DOHH2 (cell line): Measurements from ENCODE around the gene EDEM1.

ENCODE experiments used
- H3F3A ChIP-seq: fragments of 200-600 bp; sonication (generic), shearing (Covaris generic); 2 replicates; pipeline ENCODE4 v1.6.0; 2016; ENCODE audit warnings: antibody characterized with exemption, mild to moderate bottlenecking; ENCODE audit not compliant: control insufficient read depth, insufficient read depth
- H3K27ac ChIP-seq: fragments of 200-600 bp; sonication (generic); 2 replicates; pipeline ENCODE4 v1.5.1; 2014; ENCODE audit warnings: low read depth, mild to moderate bottlenecking, low read length, moderate library complexity
- H3K27me3 ChIP-seq: fragments of 200-600 bp; sonication (generic); 2 replicates; pipeline ENCODE4 v1.6.1; 2014; ENCODE audit warnings: mild to moderate bottlenecking, low read length, mixed read lengths; ENCODE audit not compliant: control insufficient read depth
- H3K36me3 ChIP-seq: fragments of 200-600 bp; sonication (generic); 2 replicates; pipeline ENCODE4 v1.6.1; 2014; ENCODE audit warnings: mild to moderate bottlenecking, low read length, moderate library complexity, mixed read lengths; ENCODE audit not compliant: control insufficient read depth
- H3K4me1 ChIP-seq: fragments of 200-600 bp; sonication (generic); 2 replicates; pipeline ENCODE4 v1.6.1; 2014; ENCODE audit warnings: mild to moderate bottlenecking, low read length, mixed read lengths; ENCODE audit not compliant: control insufficient read depth
- H3K4me2 ChIP-seq: fragments of 200-600 bp; sonication (generic); 2 replicates; pipeline ENCODE4 v1.6.0; 2014; ENCODE audit warnings: mild to moderate bottlenecking, low read length, moderate library complexity
- H3K4me3 ChIP-seq: fragments of 200-600 bp; sonication (generic); 2 replicates; pipeline ENCODE4 v1.5.1; 2014; ENCODE audit warnings: mild to moderate bottlenecking, low read length, mixed read lengths
- H3K79me2 ChIP-seq: fragments of 200-600 bp; sonication (generic); 2 replicates; pipeline ENCODE4 v1.6.1; 2014; ENCODE audit warnings: mild to moderate bottlenecking, low read length, mixed read lengths; ENCODE audit not compliant: control insufficient read depth
- H3K9me2 ChIP-seq: fragments of 200-600 bp; sonication (generic); replicated peaks from 2 replicates; pipeline ENCODE4 v1.6.1; 2014; ENCODE audit warnings: mild to moderate bottlenecking, low read length, mixed read lengths; ENCODE audit not compliant: control insufficient read depth
- H3K9me3 ChIP-seq: fragments of 200-600 bp; sonication (generic); 2 replicates; pipeline ENCODE4 v1.6.1; 2014; ENCODE audit warnings: antibody characterized with exemption, low read length, mixed read lengths; ENCODE audit not compliant: control insufficient read depth, insufficient read depth
- H4K20me1 ChIP-seq: fragments of 200-600 bp; sonication (generic); 2 replicates; pipeline ENCODE4 v1.6.0; 2014; ENCODE audit warnings: low read depth, mild to moderate bottlenecking, antibody characterized with exemption, low read length, moderate library complexity; ENCODE audit not compliant: control insufficient read depth, insufficient read depth
- CTCF ChIP-seq: fragments of 200-600 bp; sonication (generic); IDR thresholded peaks from one replicate; pipeline ENCODE4 v1.5.1; 2014; ENCODE audit warnings: antibody characterized with exemption, mild to moderate bottlenecking, low read depth, low read length; ENCODE audit not compliant: poor library complexity, severe bottlenecking
- EZH2phosphoT487 ChIP-seq: fragments of 200-600 bp; sonication (generic); IDR thresholded peaks from 2 replicates; pipeline ENCODE4 v1.6.1; 2017; ENCODE audit warnings: borderline replicate concordance, mild to moderate bottlenecking, antibody characterized with exemption, low read length, moderate library complexity, mixed read lengths

EDEM1 gene

GRCh38 chr3:5165698-5166097, 21.8 kb upstream of the EDEM1 start:
- Histone ChIP-seq H3K9me2 (no peaks in the 10 kb centered on the region), H3K27ac (no peak overlapping the region), H3K9me3 (no peaks in the 10 kb centered on the region), H3K4me2 (no peak overlapping the region), H3K27me3 (no peaks in the 10 kb centered on the region), H3K4me1 (peaks cover 70% of the 10 kb centered on the region), H3K36me3 (peaks cover 21% of the 10 kb centered on the region), H3K4me3 (no peak overlapping the region), H4K20me1 (0 out of 2 replicates have a peak, but pooled peaks cover 4% of the 10 kb centered on the region), H3F3A (peaks cover 9% of the 10 kb centered on the region; the same call in 1 of the 2 replicates), H3K79me2 (peaks cover 100% of the 10 kb centered on the region)
- TF ChIP-seq EZH2phosphoT487 (no peak), CTCF (no peak)

- Histone ChIP-seq H3K4me1 (peaks cover 59% of the 10 kb centered on the region), H3K36me3 (peaks cover 27% of the 10 kb centered on the region), H3K4me2 (no peak overlapping the region), H3F3A (peaks cover 9% of the 10 kb centered on the region; the same call in 1 of the 2 replicates), H3K27me3 (no peaks in the 10 kb centered on the region), H3K9me3 (no peaks in the 10 kb centered on the region), H3K9me2 (no peaks in the 10 kb centered on the region), H3K79me2 (peaks cover 95% of the 10 kb centered on the region), H3K27ac (no peak overlapping the region), H4K20me1 (no peaks in the 10 kb centered on the region), H3K4me3 (no peak overlapping the region)
- no peak for TF ChIP-seq CTCF
- no peak for TF ChIP-seq EZH2phosphoT487
Observed at GRCh38 chr3:5166846-5167245, 20.7 kb upstream of the EDEM1 start.

GRCh38 chr3:5168110-5168509, 19.4 kb upstream of the EDEM1 start:
- no peak overlapping the region; the same call in 1 of the 2 replicates for H3K4me2 ChIP-seq
- no peak for TF ChIP-seq CTCF
- no peak for TF ChIP-seq EZH2phosphoT487
- peaks cover 35% of the 10 kb centered on the region for H3K36me3 ChIP-seq
- H4K20me1 ChIP-seq: no peaks in the 10 kb centered on the region
- H3K9me3 ChIP-seq: no peaks in the 10 kb centered on the region
- H3K9me2 ChIP-seq: no peaks in the 10 kb centered on the region
- H3K4me1 ChIP-seq: peaks cover 50% of the 10 kb centered on the region
- no peak overlapping the region for H3K27ac ChIP-seq
- peaks cover 82% of the 10 kb centered on the region for H3K79me2 ChIP-seq
- peaks cover 9% of the 10 kb centered on the region; the same call in 1 of the 2 replicates for H3F3A ChIP-seq
- no peaks in the 10 kb centered on the region for H3K27me3 ChIP-seq
- no peak overlapping the region for H3K4me3 ChIP-seq
